HG03097 (cell line): ENCODE results near the gene ADORA2A.

Experiments
- ATAC-seq: cut with Tn5 transposase; IDR thresholded peaks from one replicate; pipeline ENCODE4 v1.9.1; 2021; ENCODE audit not compliant: unreplicated experiment, low FRiP score

Gene ADORA2A

GRCh38 chr22:24427500-24428164 is at the start of gene ADORA2A:
TSS of gene ADORA2A (plus strand) at chr22:24427599. CDS start at chr22:24433405, 5,806 bp downstream.
- peak; percentile 41 for ATAC-seq

GRCh38 chr22:24379536-24379935 is 47.9 kb upstream of the ADORA2A start:
- ATAC-seq: no peak

- no peak for ATAC-seq
Observed at GRCh38 chr22:24380220-24380904, 47.0 kb upstream of the ADORA2A start.

- ATAC-seq: no peak
Observed at GRCh38 chr22:24380905-24381230, 46.5 kb upstream of the ADORA2A start.

GRCh38 chr22:24383061-24383460 is 44.3 kb upstream of the ADORA2A start:
- ATAC-seq: no peak

- ATAC-seq: no peak
Observed at GRCh38 chr22:24384131-24384530, 43.3 kb upstream of the ADORA2A start.

GRCh38 chr22:24386937-24387471 is 40.4 kb upstream of the ADORA2A start:
- no peak for ATAC-seq

- ATAC-seq: no peak
Observed at GRCh38 chr22:24389680-24390079, 37.7 kb upstream of the ADORA2A start.

- ATAC-seq: no peak
Observed at GRCh38 chr22:24390156-24390555, 37.2 kb upstream of the ADORA2A start.

- no peak for ATAC-seq
Observed at GRCh38 chr22:24390576-24390975, 36.8 kb upstream of the ADORA2A start.

- no peak for ATAC-seq
Observed at GRCh38 chr22:24391836-24392217, 35.6 kb upstream of the ADORA2A start.

- no peak for ATAC-seq
Observed at GRCh38 chr22:24392218-24392931, 35.0 kb upstream of the ADORA2A start.

GRCh38 chr22:24393012-24393559 is 34.3 kb upstream of the ADORA2A start:
- no peak for ATAC-seq

GRCh38 chr22:24393848-24394247 is 33.6 kb upstream of the ADORA2A start:
- no peak for ATAC-seq

GRCh38 chr22:24394254-24394653 is 33.1 kb upstream of the ADORA2A start:
- no peak for ATAC-seq

- no peak for ATAC-seq
Observed at GRCh38 chr22:24398409-24398808, 29.0 kb upstream of the ADORA2A start.

GRCh38 chr22:24400034-24400725 is 27.2 kb upstream of the ADORA2A start:
- ATAC-seq: no peak

- no peak for ATAC-seq
Observed at GRCh38 chr22:24400726-24401596, 26.4 kb upstream of the ADORA2A start.

- ATAC-seq: no peak
Observed at GRCh38 chr22:24401931-24402367, 25.4 kb upstream of the ADORA2A start.
